Activated CD8-positive, alpha-beta memory T cell treated with anti-CD3 and anti-CD28 coated beads, Interleukin-2, amount 50 U/mL, for 48 hours (primary cell): ENCODE data around the gene ANO7.
"Not testable (repeated sequence)": the region's sequence is repeated elsewhere in the genome, so short reads cannot be mapped to it uniquely, and the experiment has no call there.

Source experiments
- DNase-seq: peaks from one replicate; pipeline ENCODE4 v3.0.0-alpha.2; 2020

ANO7 gene

DNA sequence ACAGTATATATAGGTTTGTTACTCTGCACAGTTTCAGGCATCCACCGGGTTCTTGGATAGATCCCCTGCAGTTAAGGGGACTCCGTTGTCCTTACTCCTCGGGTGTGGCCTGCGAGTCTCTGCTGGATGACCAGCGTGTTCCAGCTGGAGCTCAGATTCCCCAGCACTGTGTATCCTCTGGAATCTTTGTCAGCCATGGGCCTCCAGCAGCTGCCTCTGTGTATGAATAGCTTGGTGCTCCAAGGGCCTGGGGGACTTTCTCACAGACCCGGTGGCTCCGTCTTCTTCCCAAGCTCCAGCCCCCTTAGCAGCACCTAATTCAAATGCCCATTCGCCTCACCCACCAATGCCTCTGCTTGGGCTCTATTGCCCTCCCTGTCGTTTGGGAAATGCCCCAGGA is 6.3 kb downstream of the ANO7 start:
- DNase-seq = no peak

- DNase-seq = no peak
These were observed 7.1 kb downstream of the ANO7 start for GRCh38 chr2:241195506-241196130.

DNA sequence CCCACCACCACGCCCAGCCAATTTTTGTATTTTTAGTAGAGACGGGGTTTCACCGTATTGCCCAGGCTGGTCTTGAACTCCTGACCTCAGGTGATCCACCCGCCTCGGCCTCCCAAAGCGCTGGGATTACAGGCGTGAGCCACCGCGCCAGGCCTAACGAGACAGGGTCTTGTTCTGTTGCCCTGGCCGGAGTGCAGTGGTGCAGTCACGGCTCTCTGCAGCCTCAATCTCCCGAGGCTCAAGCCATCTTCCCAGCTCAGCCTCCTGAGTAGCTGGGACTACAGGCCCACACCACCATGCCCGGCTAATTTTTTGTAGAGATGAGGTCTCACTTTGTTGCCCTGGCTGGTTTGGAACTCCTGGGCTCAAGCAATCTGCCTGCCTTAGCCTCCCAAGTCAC is 8.8 kb downstream of the ANO7 start:
- DNase-seq = not testable (repeated sequence)

DNA sequence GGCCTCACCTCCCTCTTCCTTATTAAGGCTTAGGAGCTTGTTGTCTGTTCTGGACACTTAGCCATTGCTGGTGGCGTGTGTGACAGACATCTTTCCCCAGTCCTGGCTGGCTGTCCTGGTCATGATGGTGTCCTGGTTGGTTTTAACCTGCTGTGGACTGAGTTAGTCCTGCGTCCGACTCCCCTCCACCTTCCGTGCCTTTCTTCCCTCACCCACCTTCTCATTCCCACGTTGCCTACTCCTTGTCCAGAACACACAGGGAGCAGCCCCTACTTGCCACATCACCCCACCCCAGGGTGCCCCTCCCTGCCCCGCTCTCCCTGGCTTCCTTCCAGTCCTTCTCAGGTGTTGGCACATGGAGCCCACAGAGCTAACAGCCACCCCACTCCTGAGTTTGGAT is 9.5 kb downstream of the ANO7 start:
- DNase-seq = no peak

- no peak for DNase-seq
These were observed 10.2 kb downstream of the ANO7 start for GRCh38 chr2:241198381-241199279.

DNA sequence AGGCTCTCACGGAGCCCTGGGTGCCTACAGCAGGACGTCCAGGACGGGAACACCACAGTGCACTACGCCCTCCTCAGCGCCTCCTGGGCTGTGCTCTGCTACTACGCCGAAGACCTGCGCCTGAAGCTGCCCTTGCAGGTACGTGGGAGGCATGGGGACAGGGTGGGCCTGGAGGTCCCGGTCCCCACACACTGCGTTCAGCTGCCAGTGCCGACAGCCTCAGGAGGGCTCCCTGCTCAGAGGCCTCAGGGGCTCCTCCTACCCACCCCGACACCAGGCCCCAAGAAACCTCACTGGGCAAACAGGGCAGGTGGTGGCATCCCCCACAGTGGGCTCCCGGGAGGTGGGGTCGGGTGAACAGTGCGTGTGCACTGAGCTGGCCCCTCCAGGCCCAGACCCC is 10.8 kb downstream of the ANO7 start:
- no peak for DNase-seq

DNA sequence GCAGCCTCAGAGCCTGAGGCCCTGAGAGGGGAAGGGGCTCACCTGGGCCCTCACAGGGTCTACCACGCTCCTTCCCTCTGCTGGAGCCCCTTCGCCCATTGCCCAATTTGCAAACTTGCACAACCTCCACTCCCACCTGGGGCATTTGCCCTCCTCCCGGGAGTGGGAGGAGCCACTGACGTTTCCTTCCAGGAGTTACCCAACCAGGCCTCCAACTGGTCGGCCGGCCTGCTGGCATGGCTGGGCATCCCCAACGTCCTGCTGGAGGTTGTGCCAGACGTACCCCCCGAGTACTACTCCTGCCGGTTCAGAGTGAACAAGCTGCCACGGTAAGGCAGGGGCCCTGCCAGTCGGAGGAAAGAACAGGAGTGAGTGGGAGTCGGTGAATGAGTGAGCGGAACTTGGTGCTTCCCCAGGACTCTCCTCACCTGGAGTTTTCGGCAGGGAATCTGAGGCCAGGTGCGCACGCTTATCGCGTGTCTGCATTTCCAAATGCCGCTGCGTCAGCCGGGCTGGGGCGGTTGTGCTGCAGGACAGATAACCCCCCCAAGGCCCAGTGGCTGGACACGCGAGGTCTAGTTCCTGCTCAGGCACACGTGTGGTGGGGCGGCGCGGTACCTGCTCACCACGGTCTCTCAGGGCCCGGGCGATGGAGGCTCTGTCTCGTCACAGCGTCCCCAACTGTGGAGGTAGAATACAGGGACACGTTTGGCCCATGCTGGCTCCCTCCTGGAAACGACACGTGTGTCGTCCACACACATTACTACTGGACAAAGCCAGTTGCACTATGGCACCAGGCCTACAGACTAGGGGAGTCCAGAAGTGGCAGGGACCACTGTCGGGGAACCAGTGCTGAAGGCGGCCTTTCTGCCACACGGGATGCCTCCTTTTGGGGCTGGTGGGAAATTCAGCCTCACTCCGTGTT is 11.7 kb downstream of the ANO7 start:
- no peak for DNase-seq

GRCh38 chr2:241200822-241201395 is 12.4 kb downstream of the ANO7 start:
- no peak for DNase-seq

- DNase-seq = no peak
These were observed 13.2 kb downstream of the ANO7 start for GRCh38 chr2:241201445-241202267.

- no peak for DNase-seq
These were observed 13.8 kb downstream of the ANO7 start for GRCh38 chr2:241202268-241202585.

- no peak for DNase-seq
These were observed 14.2 kb downstream of the ANO7 start for GRCh38 chr2:241202681-241203080.

DNA sequence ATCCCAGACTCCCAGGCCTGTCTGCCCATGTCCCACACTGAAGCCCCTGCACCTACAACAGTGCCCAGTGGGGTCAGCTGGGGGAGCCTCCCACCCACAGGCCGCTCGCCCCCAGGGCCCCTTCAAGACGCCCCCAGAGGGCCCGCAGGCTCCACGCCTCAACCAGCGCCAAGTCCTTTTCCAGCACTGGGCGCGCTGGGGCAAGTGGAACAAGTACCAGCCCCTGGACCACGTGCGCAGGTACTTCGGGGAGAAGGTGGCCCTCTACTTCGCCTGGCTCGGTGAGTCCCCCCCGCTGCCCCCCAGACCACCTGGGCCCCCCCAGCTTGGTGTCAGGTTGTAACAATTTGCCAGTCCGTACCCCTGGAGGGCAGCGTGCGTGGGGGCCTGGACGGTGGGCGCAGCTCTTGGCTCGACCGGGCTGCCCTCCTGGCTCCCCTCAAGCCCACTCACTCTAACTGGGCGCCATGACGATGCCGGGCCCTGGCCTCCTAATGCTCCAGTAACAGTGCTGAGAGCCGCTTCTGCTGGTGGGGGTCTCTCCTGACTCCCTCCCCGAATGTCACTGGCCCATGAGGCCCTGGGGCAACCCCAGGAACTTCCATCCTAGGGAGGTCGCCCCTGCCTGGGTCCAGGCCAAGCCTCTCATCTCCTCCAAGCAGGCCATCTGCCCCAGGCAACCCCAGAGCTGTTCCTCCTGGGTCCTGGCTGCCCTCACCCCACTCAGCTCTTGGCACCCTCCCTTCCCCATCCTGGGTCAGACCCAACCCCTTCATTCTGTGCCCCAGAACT is 14.9 kb downstream of the ANO7 start:
- no peak for DNase-seq

DNA sequence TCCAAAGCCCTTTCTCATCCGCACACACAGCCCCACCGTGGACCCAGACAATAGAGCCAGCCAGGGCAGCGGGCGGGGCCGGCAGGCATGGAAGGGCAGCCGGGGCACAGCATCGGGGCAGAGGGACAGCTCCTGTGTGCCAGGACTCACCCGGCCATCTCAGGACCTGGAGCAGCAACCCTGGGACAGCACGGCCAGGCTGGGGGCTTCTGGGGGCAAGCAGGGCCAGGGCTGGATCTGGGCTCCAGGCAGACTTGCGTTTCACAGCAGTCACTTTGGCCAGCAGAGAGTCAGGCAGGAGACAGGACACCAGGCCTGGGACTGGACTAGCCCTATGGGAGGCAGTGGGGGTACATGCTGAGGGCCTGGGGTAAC is 15.5 kb downstream of the ANO7 start:
- no peak for DNase-seq

DNA sequence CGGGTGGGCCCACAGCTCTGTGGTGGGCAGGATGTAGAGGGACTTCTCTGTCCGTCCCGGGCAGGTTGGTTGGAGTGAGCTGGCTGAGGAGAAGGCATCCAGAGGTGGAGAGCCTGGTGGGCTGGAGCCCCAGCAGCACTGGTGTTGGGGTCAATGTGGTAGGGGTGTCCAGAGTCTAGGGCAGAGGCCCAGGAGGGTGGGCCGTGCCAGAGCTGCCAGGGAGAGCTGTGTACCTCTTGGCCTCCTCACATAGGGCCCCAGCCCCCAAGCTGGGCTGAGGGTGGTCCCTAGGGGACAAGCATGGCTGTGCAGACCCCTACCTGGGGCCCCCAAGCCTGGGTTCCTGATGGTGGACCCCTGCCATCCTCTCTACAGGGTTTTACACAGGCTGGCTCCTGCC is 16.0 kb downstream of the ANO7 start:
- no peak for DNase-seq

DNA sequence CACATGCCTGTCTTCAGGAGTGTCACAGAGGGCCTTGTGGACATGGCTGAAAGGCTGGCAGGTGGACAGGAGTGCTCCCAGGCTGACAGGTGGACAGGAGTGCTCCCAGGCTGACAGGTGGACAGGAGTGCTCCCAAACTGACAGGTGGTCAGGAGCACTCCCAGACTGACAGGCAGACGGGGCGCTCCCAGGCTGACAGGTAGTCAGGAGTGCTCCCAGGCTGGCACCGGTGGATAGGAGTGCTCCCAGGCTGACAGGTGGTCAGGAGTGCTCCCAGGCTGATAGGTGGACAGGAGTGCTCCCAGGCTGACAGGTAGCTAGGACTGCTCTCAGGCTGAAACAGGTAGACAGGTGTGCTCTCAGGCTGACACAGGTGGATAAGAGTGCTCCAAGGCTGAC is 16.6 kb downstream of the ANO7 start:
- DNase-seq = no peak

DNA sequence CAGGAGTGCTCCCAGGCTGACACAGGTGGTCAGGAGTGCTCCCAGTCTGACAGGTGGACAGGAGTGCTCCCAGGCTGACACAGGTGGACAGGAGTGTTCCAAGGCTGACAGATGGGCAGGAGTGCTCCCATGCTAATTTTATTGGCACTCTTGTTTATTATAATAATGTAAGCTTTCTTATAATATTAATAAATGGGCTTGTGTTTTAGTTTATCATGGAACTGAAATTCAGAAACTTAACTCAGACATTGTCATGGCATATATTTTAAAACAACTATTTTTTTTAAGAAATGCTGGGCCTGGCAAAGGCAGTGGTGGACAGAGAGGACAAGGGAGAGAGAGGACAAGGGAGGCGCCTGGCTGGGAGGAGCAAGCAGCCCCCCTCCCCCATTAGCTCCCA is 18.7 kb downstream of the ANO7 start:
- DNase-seq = no peak

GRCh38 chr2:241207641-241208040 is 19.2 kb downstream of the ANO7 start:
- DNase-seq = no peak

GRCh38 chr2:241208058-241208457 is 19.6 kb downstream of the ANO7 start:
- no peak for DNase-seq

DNA sequence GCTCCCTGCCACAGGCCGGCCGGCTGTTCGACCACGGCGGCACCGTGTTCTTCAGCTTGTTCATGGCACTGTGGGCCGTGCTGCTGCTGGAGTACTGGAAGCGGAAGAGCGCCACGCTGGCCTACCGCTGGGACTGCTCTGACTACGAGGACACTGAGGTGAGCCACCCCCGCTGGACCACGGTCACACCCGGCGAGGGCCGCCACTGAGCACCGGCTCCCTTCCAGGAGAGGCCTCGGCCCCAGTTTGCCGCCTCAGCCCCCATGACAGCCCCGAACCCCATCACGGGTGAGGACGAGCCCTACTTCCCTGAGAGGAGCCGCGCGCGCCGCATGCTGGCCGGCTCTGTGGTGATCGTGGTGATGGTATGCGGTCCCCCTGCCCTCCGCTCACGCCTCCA is 20.8 kb downstream of the ANO7 start:
- DNase-seq = no peak

- DNase-seq = no peak
These were observed 22.8 kb downstream of the ANO7 start for GRCh38 chr2:241211276-241211675.

- no peak for DNase-seq
These were observed 24.6 kb downstream of the ANO7 start for GRCh38 chr2:241213041-241213440.

- no peak for DNase-seq
These were observed 25.1 kb downstream of the ANO7 start for GRCh38 chr2:241213567-241213966.
